SH-SY5Y (cell line): ENCODE measurements around the gene ARSB.

Experiments
- GATA2 ChIP-seq: IDR thresholded peaks from 2 replicates; pipeline ENCODE4 v1.6.1; 2011; ENCODE audit warnings: mild to moderate bottlenecking, low read depth, low read length
- GATA3 ChIP-seq: IDR thresholded peaks from 2 replicates; pipeline ENCODE4 v1.6.1; 2011; ENCODE audit warnings: low read depth, mild to moderate bottlenecking, low read length, moderate library complexity

GRCh38 chr5:78805474-78806124, 179.5 kb downstream of the ARSB start:
- peak; percentile 74 for TF ChIP-seq GATA2
- TF ChIP-seq GATA3, result peak; percentile 29; the same call in 1 of the 2 replicates
